Subcutaneous adipose tissue (tissue), 4 donors: Measurements from ENCODE around the gene SLU7. TPM values are rescaled to one million over a fixed set of nuclear protein-coding genes. Genes with fewer than 3 reads are reported as not detected.

Source experiments
- total RNA-seq, 4 donors: library from RNA; depleted of rRNA; stranded (reverse); fragments of >200 nt; gene quantifications; one replicate each; pipeline ENCODE4 v1.1.0, GENCODE V29; 2016
- TF ChIP-seq, protein P1 (sequence below): fragments of 450-650 bp; IDR thresholded peaks from one replicate; pipeline ENCODE4 v1.5.1; 2016; ENCODE audit warnings: low read depth, mild to moderate bottlenecking, control low read depth, antibody characterized with exemption, moderate library complexity

Gene SLU7
- total RNA-seq, 4 donors from 2014 or later = 42.8 to 98.0 (median 70.5) TPM

DNA sequence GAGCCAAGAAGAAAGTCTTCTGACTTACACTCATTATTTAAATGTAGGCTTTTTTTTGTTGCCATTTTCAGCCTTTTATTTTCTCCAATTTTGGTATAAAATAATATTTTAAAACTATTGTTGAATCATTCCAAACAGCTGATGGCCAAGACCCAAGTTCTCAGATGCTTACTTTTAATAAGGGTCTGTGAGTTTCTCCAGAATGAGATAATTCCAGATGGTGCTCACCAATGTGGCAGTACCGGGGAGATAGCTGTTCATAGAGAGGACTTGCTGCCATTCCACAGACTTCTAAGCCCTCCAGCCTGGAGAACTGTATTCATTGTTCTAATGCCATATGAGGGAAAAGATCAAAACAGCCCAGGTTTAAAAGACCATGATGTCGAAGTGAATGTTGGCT, 43.2 kb downstream of the SLU7 start:
- TF ChIP-seq, protein P1, sequence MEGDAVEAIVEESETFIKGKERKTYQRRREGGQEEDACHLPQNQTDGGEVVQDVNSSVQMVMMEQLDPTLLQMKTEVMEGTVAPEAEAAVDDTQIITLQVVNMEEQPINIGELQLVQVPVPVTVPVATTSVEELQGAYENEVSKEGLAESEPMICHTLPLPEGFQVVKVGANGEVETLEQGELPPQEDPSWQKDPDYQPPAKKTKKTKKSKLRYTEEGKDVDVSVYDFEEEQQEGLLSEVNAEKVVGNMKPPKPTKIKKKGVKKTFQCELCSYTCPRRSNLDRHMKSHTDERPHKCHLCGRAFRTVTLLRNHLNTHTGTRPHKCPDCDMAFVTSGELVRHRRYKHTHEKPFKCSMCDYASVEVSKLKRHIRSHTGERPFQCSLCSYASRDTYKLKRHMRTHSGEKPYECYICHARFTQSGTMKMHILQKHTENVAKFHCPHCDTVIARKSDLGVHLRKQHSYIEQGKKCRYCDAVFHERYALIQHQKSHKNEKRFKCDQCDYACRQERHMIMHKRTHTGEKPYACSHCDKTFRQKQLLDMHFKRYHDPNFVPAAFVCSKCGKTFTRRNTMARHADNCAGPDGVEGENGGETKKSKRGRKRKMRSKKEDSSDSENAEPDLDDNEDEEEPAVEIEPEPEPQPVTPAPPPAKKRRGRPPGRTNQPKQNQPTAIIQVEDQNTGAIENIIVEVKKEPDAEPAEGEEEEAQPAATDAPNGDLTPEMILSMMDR = no peak

DNA sequence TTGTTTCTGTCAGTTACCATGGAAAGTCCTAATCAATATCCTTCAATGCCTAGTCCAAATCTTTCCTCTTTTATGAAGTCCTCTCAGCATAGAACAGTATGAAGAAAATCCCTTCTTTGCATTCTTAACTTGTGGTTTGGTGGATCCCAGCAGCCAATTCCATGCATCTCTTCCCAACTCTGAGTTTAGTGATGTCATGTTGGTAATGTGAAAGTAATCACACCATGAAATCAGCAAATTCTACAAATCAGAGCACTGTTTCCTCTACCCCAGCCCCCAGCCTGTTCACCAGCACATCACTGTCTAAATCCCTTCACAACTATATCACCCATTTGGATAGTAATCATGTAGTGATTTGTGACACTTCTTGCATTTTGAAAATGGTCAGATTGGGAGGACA, 43.7 kb downstream of the SLU7 start:
- TF ChIP-seq, protein P1 = no peak

DNA sequence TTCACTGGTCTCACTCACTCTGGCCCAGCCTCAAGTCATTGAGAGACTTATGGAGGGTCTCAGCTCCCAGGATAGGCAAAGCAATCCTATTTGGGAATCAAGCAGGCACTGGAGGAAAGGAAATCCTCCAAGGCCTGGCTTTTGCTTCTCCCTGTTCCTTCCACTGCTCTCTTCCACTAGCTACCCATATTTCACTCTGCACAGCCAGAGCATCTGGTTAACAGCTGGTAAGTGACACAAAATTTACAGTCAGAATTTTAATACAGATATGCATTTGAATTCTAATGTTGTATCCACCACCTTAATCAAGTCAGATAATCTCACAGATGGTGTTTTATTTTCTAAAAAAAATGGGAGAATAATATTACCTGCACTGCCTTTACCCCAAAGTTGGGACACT, 47.6 kb downstream of the SLU7 start:
- TF ChIP-seq, protein P1 = no peak

DNA sequence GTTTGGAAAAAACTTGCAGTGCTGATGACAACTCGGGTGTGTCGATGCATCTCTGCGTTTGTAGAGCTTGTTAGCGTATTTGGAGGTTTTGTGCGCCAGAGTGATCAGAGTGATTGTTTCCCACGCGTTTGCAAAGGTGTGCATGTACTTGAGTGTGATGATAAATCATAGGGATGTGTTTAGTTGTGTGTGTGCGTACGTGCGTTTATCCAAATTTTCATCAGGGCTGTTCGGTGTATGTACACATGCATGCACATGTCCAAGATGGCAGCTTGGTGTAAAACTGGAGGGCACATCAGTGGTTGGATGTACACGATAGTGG, 48.2 kb downstream of the SLU7 start:
- TF ChIP-seq, protein P1 = no peak

DNA sequence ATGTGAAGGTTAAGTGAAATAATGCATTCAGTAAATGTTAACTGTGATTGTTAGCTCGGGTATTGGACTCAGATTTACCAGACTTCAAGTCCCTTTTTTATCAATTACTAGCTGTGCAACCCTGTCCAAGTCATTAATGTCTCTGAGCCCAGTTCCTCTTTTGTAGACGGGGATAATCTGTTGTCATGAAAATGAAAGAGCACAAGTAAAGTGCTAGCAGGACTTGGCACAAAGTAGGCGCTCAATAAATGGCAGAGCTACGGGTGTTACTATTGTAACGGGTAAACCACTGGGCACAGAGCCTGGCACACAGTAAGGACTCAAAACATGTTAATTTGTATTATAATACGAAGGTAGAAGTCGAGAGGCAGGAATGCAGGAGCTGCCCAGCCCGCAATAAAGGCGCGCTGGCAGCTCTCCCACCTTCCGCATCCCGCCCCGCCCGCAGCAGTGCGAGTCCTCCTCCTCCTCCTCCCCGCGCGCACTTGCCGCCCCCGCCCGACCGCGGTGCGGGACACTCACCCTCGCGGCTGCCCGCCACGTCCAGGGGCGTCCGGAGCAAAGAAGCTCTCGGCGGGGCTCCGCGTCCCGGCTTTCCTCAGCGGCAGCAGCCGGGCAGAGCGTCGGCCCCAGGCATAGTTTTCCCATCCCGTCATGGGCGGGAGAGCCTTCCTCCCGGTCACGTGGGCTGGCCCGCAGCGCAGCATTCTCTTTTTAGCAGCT, 48.7 kb downstream of the SLU7 start, which contains the start of gene C1QTNF2:
C1QTNF2 (minus strand) TSS at position 637 of the 723 bp plus-strand sequence. CDS start 15,615 bp downstream, outside the sequence.
- TF ChIP-seq, protein P1 = no peak

DNA sequence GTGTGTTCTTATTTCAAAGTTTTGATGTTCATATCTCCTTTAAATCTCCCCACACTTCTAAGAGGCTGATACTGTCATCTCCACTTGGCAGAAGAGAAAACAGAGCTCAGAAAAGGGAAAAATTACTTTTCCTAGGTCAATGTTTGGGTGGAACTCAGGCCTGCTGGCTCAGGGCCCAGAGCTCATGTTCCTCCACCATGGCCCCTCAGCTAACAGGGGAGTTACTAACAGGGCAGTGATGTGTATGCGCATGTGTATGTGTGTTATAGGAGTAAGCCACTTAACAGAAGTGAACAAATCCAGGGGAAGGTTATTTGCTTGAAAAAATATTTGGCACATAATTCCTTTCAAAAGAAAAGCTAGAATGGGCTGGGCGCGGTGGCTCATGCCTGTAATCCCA, 51.0 kb downstream of the SLU7 start:
- TF ChIP-seq, protein P1 = no peak

DNA sequence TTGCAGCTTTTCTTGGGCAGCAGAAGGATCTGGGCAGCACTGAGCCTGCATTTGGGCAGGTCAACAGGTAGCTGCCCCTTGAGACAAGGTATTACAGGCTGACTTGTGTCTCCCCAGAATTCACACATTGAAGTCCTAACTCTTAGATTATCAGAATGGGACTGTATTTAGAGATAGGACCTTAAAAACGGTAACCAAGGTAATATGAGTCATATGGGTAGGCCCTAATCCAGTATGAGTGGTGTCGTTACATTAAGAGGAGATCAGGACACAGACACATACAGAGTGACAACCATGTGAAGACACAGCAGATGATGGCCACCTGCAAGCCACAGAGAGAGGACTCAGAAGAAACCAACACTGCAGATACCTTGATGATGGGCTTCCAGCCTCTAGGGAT, 51.6 kb downstream of the SLU7 start:
- TF ChIP-seq, protein P1 = no peak
